Cardiac muscle cell (in vitro differentiated cells and primary cell): Measurements from ENCODE around the gene AFG3L2. TPM values are rescaled to one million over a fixed set of nuclear protein-coding genes. Genes with fewer than 3 reads are reported as not detected.
A peak's percentile ranks its signal among the peaks of the same experiment; 100 is the strongest.
"Not testable (repeated sequence)": the region's sequence is repeated elsewhere in the genome, so short reads cannot be mapped to it uniquely, and the experiment has no call there.

Experiments used
- DNase-seq, 2 donors: peaks; one replicate each; pipeline versions ENCODE4 v3.0.0 to v3.0.0-alpha.2; 2010 to 2017; ENCODE audit warnings: low read depth in 1 of 2, low spot score in 1 of 2
- H3K27ac ChIP-seq: fragments of 200-600 bp; sonication (generic); 2 replicates; pipeline ENCODE4 v1.5.1; 2016
- H3K27me3 ChIP-seq: fragments of 200-600 bp; sonication (generic); 2 replicates; pipeline ENCODE4 v1.6.0; 2016; ENCODE audit warnings: control low read depth
- H3K36me3 ChIP-seq: fragments of 200-600 bp; sonication (generic); 2 replicates; pipeline ENCODE4 v1.5.1; 2016; ENCODE audit warnings: control low read depth
- H3K4me1 ChIP-seq: fragments of 200-600 bp; sonication (generic); 2 replicates; pipeline ENCODE4 v1.8.1; 2017; ENCODE audit warnings: low read depth, mild to moderate bottlenecking, mixed run types
- H3K4me3 ChIP-seq: fragments of 200-600 bp; sonication (generic); 2 replicates; pipeline ENCODE4 v1.5.1; 2016; ENCODE audit warnings: mild to moderate bottlenecking
- H3K9me3 ChIP-seq: fragments of 200-600 bp; sonication (generic); 2 replicates; pipeline ENCODE4 v1.5.1; 2017; ENCODE audit warnings: low read depth, mild to moderate bottlenecking, control low read depth
- CTCF ChIP-seq: IDR thresholded peaks from 2 replicates; pipeline ENCODE4 v1.5.1; 2012; ENCODE audit warnings: low read depth, mild to moderate bottlenecking, low read length
- polyA plus RNA-seq: library from polyadenylated mRNA; unstranded; fragments of >200 nt; fragmentation: Nextera tagmentation; extraction: Ambion mirVana; gene quantifications from 2 replicates; pipeline ENCODE4 v1.2.1, GENCODE V29; 2016
- total RNA-seq: library from RNA; depleted of rRNA; stranded (reverse); fragments of >200 nt; gene quantifications from 2 replicates; pipeline ENCODE4 v1.2.3, GENCODE V29; 2016

AFG3L2 gene
- total and polyA plus RNA-seq, 2 experiments from 2014 or later: 83.5 to 97.6 TPM

- no peak for TF ChIP-seq CTCF
- Histone ChIP-seq H3K27ac (no peak overlapping the region), H3K27me3 (no peaks in the 10 kb centered on the region), H3K4me3 (no peak overlapping the region), H3K36me3 (no peaks in the 10 kb centered on the region), H3K9me3 (no peaks in the 10 kb centered on the region), H3K4me1 (no peaks in the 10 kb centered on the region)
- no peak for DNase-seq
These were observed 44.7 kb upstream of the AFG3L2 start for GRCh38 chr18:12421732-12422131.

- peak in 1 of 2 donors; percentile 46 for DNase-seq
- H3K4me1 ChIP-seq: no peaks in the 10 kb centered on the region
- H3K36me3 ChIP-seq: no peaks in the 10 kb centered on the region
- no peak overlapping the region for H3K27ac ChIP-seq
- H3K4me3 ChIP-seq: no peak overlapping the region
- H3K27me3 ChIP-seq: no peaks in the 10 kb centered on the region
- no peak for TF ChIP-seq CTCF
- no peaks in the 10 kb centered on the region for H3K9me3 ChIP-seq
These were observed 43.9 kb upstream of the AFG3L2 start for GRCh38 chr18:12420821-12421421.

- no peak overlapping the region for H3K27ac ChIP-seq
- H3K4me1 ChIP-seq: no peaks in the 10 kb centered on the region
- no peak overlapping the region for H3K4me3 ChIP-seq
- no peaks in the 10 kb centered on the region for H3K36me3 ChIP-seq
- H3K9me3 ChIP-seq: no peaks in the 10 kb centered on the region
- DNase-seq: peak in 1 of 2 donors; percentile 12
- H3K27me3 ChIP-seq: no peaks in the 10 kb centered on the region
- no peak for TF ChIP-seq CTCF
These were observed 40.7 kb upstream of the AFG3L2 start for GRCh38 chr18:12417687-12418086.

- TF ChIP-seq CTCF: no peak
- no peak for DNase-seq
- Histone ChIP-seq H3K36me3 (no peaks in the 10 kb centered on the region), H3K4me1 (no peaks in the 10 kb centered on the region), H3K9me3 (no peaks in the 10 kb centered on the region), H3K4me3 (no peak overlapping the region), H3K27ac (no peak overlapping the region), H3K27me3 (no peaks in the 10 kb centered on the region)
These were observed 39.2 kb upstream of the AFG3L2 start for GRCh38 chr18:12416098-12416729.

- no peaks in the 10 kb centered on the region for H3K9me3 ChIP-seq
- H3K4me1 ChIP-seq: peaks cover 5% of the 10 kb centered on the region
- no peak overlapping the region for H3K4me3 ChIP-seq
- TF ChIP-seq CTCF: no peak
- no peak for DNase-seq
- peaks cover 6% of the 10 kb centered on the region for H3K27me3 ChIP-seq
- no peak overlapping the region for H3K27ac ChIP-seq
- no peaks in the 10 kb centered on the region for H3K36me3 ChIP-seq
These were observed 34.4 kb upstream of the AFG3L2 start for GRCh38 chr18:12411456-12411855.

GRCh38 chr18:12410747-12411146, 33.7 kb upstream of the AFG3L2 start:
- not testable (repeated sequence) for H3K27ac ChIP-seq, H3K4me1 ChIP-seq, H3K9me3 ChIP-seq, H3K36me3 ChIP-seq, DNase-seq, H3K4me3 ChIP-seq
- H3K27me3 ChIP-seq: peaks cover 13% of the 10 kb centered on the region
